Uterus (tissue), 2 donors: ENCODE measurements around the gene VAV3.

Experiments
- CTCF ChIP-seq, 4 experiments: fragments of 200-600 bp in 2 of 4; fragments of 450-650 bp in 2 of 4; sonication (generic) in 2 of 4; IDR thresholded peaks; one replicate each; pipeline ENCODE4 v1.5.1; 2016 to 2019; ENCODE audit warnings: antibody characterized with exemption in 4 of 4, mild to moderate bottlenecking in 2 of 4, moderate library complexity in 1 of 4
- POLR2A ChIP-seq, 2 donors: fragments of 450-650 bp; IDR thresholded peaks; one replicate each; pipeline ENCODE4 v1.6.1; 2016; ENCODE audit warnings: antibody characterized with exemption in 2 of 2, mild to moderate bottlenecking in 1 of 2, moderate library complexity in 1 of 2

DNA sequence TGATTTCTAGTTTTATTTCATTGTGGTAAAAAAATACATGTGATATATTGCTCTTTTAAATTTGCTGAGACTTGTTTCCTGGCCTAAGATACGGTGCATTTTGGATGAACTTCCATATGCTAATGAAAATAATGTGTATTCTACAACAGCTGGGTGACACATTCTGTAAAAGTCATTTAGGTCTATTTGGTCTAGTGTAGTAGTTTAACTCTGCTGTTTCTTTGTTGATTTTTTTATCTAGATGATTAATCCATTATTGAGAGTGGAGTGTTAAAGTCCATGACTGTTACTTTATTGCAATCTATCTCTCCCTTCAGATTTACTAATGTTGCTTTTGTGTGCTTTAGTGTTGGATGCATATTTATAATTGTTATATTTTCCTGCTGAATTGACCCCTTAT lies 161.4 kb downstream of the VAV3 start:
- TF ChIP-seq CTCF (IDR thresholded peaks at IDR 0.05) (no peak), POLR2A (IDR thresholded peaks at IDR 0.05) (no peak)
